Stimulated activated effector memory CD8-positive, alpha-beta T cell treated with anti-CD3 and anti-CD28 coated beads, Interleukin-12 subunit alpha, Interleukin-12 subunit beta, amount 100 ng/mL, for 72 hours (primary cell): ENCODE data around the gene ST6GALNAC1.

Experiments used
- ATAC-seq: fragments of 150-1000 bp; cut with Tn5 transposase; 2 replicates; pipeline ENCODE4 v1.10.0; 2021
- DNase-seq, 2 donors: peaks; one replicate each; pipeline ENCODE4 v3.0.0; 2021 to 2022; ENCODE audit warnings: low spot score in 2 of 2
- H3K27ac Mint-ChIP-seq: one replicate; pipeline ENCODE4 v1.8.0; 2022; ENCODE audit warnings: mild to moderate bottlenecking, mixed read lengths
- H3K36me3 Mint-ChIP-seq: one replicate; pipeline ENCODE4 v1.8.0; 2022; ENCODE audit warnings: mild to moderate bottlenecking, mixed read lengths
- H3K4me1 Mint-ChIP-seq: one replicate; pipeline ENCODE4 v1.8.0; 2022; ENCODE audit warnings: mixed read lengths
- H3K4me3 Mint-ChIP-seq: one replicate; pipeline ENCODE4 v1.8.0; 2022; ENCODE audit warnings: mild to moderate bottlenecking, mixed read lengths
- H3K9me3 Mint-ChIP-seq: one replicate; pipeline ENCODE4 v1.8.0; 2022; ENCODE audit warnings: mixed read lengths

ST6GALNAC1 gene, protein sequence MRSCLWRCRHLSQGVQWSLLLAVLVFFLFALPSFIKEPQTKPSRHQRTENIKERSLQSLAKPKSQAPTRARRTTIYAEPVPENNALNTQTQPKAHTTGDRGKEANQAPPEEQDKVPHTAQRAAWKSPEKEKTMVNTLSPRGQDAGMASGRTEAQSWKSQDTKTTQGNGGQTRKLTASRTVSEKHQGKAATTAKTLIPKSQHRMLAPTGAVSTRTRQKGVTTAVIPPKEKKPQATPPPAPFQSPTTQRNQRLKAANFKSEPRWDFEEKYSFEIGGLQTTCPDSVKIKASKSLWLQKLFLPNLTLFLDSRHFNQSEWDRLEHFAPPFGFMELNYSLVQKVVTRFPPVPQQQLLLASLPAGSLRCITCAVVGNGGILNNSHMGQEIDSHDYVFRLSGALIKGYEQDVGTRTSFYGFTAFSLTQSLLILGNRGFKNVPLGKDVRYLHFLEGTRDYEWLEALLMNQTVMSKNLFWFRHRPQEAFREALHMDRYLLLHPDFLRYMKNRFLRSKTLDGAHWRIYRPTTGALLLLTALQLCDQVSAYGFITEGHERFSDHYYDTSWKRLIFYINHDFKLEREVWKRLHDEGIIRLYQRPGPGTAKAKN

GRCh38 chr17:76643553-76644148, at the start of gene ST6GALNAC1:
Gene ST6GALNAC1 (minus strand): TSS chr17:76643757. CDS start chr17:76643638, 119 bp downstream.
- no peak within 1 kb of the TSS for H3K4me3 Mint-ChIP-seq
- H3K36me3 Mint-ChIP-seq: no peaks in the 10 kb centered on the region
- peaks cover under 1% of the 10 kb centered on the region for H3K4me1 Mint-ChIP-seq
- H3K9me3 Mint-ChIP-seq: peaks cover 7% of the 10 kb centered on the region
- ATAC-seq (no peak), DNase-seq (no peak)
- no peak within 1 kb of the TSS for H3K27ac Mint-ChIP-seq

- H3K9me3 Mint-ChIP-seq: no peaks in the 10 kb centered on the region
- H3K4me1 Mint-ChIP-seq: peaks cover 18% of the 10 kb centered on the region
- no peak overlapping the region for H3K4me3 Mint-ChIP-seq
- no peak overlapping the region for H3K27ac Mint-ChIP-seq
- DNase-seq (no peak), ATAC-seq (no peak)
- H3K36me3 Mint-ChIP-seq: no peaks in the 10 kb centered on the region
Measured at GRCh38 chr17:76691379-76692191, 48.0 kb upstream of the ST6GALNAC1 start.

- peaks cover 12% of the 10 kb centered on the region for H3K4me1 Mint-ChIP-seq
- H3K27ac Mint-ChIP-seq: no peak overlapping the region
- H3K36me3 Mint-ChIP-seq: no peaks in the 10 kb centered on the region
- DNase-seq (no peak), ATAC-seq (no peak)
- no peaks in the 10 kb centered on the region for H3K9me3 Mint-ChIP-seq
- H3K4me3 Mint-ChIP-seq: no peak overlapping the region
Measured at GRCh38 chr17:76690596-76691280, 47.2 kb upstream of the ST6GALNAC1 start.

DNA sequence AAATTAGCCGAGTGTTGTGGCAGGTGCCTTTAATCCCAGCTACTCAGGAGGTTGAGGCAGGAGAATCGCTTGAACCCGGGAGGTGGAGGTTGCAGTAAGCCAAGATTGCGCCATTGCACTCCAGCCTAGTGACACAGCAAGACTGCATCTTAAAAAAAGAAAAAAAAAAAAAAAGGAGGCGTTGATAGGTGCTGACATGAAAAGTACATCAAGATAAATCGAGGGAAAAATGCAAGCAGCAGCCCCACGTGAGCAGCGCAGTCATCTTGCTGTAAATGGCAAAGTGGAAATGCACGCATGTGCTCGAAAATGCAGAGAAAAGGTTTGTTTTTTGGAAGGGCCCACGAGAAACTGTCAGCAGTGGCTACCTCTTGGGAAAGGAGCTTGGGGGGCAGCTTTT, 46.3 kb upstream of the ST6GALNAC1 start:
- Mint-ChIP-seq H3K9me3 (no peaks in the 10 kb centered on the region), H3K4me3 (no peak overlapping the region), H3K4me1 (peaks cover 6% of the 10 kb centered on the region), H3K36me3 (no peaks in the 10 kb centered on the region), H3K27ac (no peak overlapping the region)
- no peak for DNase-seq
- ATAC-seq: no peak

- no peak overlapping the region for H3K27ac Mint-ChIP-seq
- DNase-seq (no peak), ATAC-seq (no peak)
- no peaks in the 10 kb centered on the region for H3K9me3 Mint-ChIP-seq
- no peaks in the 10 kb centered on the region for H3K36me3 Mint-ChIP-seq
- no peak overlapping the region for H3K4me3 Mint-ChIP-seq
- peaks cover 6% of the 10 kb centered on the region for H3K4me1 Mint-ChIP-seq
Measured at GRCh38 chr17:76688165-76688622, 44.6 kb upstream of the ST6GALNAC1 start.

GRCh38 chr17:76687298-76688164, 44.0 kb upstream of the ST6GALNAC1 start:
- Mint-ChIP-seq H3K27ac (peak overlapping the region; percentile 21), H3K36me3 (no peaks in the 10 kb centered on the region), H3K9me3 (no peaks in the 10 kb centered on the region), H3K4me3 (no peak overlapping the region), H3K4me1 (peaks cover 9% of the 10 kb centered on the region)
- ATAC-seq: no peak
- DNase-seq: no peak

DNA sequence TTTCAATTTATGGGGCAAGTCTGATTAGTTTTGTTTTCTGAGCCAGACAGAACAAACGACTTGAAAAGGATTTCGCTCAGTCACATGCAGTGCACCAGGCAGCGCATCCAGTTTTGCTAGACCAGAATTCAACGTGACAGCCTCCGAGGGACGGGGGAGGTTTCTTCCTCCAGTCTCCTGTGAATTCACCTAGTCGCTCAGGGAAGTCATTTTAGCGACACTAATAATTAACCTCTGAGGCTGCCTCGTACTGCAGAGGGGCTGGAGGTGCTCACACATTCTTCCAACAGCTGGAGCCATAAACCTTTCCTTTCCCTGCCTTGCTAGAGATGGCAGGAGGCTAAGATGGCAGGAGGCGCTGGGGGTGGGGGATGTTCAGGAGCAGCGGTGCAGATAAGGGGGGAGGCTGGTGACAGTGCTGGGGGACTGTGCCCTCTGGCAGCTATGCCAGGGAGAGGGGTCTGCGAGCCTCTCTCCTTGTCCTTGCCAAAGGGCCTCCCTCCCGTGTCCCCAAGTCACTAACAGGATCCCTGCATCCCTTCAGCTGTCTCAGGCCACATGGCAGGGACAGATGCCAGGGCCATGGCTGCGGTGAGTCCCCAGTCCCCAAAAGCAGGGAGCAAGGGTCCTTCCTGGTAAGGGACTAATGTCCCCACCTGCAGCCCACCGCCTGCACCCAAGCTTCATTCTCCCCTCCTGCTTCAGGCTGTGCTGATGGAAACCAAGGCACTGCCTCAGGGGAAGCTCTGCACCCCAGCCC, 43.2 kb upstream of the ST6GALNAC1 start:
- Mint-ChIP-seq H3K9me3 (no peaks in the 10 kb centered on the region), H3K4me3 (no peak overlapping the region), H3K36me3 (no peaks in the 10 kb centered on the region), H3K4me1 (peaks cover 17% of the 10 kb centered on the region), H3K27ac (no peak overlapping the region)
- ATAC-seq (no peak), DNase-seq (no peak)

DNA sequence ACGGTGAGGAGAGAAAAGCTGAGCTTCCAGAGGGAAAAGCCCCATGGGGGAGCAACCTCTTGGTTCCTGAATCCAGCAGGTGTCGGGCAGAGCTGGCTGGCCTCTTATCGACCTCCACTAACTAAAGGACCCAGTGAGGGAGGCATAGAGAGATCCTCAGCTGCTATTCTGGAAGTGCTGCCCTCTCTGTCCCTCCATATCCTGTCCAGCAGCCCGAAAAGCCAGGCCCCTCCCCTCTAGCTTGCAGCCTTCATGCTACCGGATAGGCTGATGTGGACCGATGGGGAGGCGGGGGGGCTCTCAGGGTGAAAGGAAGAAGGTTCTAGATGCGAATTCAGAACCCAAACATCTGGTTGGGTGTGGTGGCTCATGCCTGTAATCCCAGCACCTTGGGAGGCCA, 42.3 kb upstream of the ST6GALNAC1 start:
- no peak for DNase-seq
- peaks cover 26% of the 10 kb centered on the region for H3K4me1 Mint-ChIP-seq

DNA sequence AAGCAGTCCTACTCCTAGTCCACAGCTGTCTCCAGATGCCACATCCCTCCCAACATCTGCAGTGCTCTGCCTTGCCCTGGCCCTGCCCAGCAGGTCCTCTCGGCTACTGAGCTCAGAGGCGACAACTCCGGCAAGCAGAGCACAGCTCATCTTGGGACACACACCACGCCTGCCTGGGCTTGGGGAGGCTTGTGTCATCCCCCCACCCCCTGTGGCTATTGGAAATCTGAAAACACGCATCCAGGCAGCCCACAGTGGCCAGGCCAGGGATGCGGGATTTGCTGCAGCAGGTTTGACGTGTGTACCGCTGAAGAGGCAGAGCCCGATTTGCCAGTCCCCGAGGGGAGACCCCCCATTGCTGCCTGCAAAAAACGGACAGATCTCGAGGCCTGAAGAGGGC, 41.8 kb upstream of the ST6GALNAC1 start:
- Mint-ChIP-seq H3K27ac (no peak overlapping the region), H3K4me1 (peaks cover 26% of the 10 kb centered on the region), H3K36me3 (no peaks in the 10 kb centered on the region), H3K4me3 (no peak overlapping the region), H3K9me3 (no peaks in the 10 kb centered on the region)
- no peak for ATAC-seq
- DNase-seq: no peak

More for the DNA sequence above, 42.3 kb upstream of the ST6GALNAC1 start:
- H3K36me3 Mint-ChIP-seq: no peaks in the 10 kb centered on the region
- no peaks in the 10 kb centered on the region for H3K9me3 Mint-ChIP-seq
- no peak for ATAC-seq
- no peak overlapping the region for H3K27ac Mint-ChIP-seq
- H3K4me3 Mint-ChIP-seq: no peak overlapping the region

DNA sequence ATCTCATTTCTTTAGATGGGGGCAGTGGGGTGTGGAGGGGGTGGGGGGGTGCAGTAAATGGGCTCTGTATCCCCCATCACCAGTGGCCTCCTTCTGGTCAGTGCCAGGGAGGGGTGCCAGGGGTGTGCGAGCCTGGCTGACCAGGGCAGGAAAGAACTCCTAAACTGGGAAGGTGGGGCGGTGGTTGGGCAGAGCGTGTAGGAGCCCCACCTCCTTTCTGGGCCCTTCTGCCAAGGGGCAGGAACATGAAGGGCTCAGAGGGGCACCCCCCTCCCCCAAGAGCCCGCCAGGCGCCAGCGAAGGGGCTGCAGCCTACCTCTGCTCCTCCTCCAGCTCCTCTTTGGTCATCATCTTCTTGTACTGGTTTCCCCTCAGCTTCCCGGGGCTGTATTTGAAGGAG, 41.2 kb upstream of the ST6GALNAC1 start:
- ATAC-seq (no peak), DNase-seq (no peak)
- Mint-ChIP-seq H3K9me3 (no peaks in the 10 kb centered on the region), H3K4me3 (no peak overlapping the region), H3K36me3 (no peaks in the 10 kb centered on the region), H3K27ac (no peak overlapping the region), H3K4me1 (peaks cover 26% of the 10 kb centered on the region)

DNA sequence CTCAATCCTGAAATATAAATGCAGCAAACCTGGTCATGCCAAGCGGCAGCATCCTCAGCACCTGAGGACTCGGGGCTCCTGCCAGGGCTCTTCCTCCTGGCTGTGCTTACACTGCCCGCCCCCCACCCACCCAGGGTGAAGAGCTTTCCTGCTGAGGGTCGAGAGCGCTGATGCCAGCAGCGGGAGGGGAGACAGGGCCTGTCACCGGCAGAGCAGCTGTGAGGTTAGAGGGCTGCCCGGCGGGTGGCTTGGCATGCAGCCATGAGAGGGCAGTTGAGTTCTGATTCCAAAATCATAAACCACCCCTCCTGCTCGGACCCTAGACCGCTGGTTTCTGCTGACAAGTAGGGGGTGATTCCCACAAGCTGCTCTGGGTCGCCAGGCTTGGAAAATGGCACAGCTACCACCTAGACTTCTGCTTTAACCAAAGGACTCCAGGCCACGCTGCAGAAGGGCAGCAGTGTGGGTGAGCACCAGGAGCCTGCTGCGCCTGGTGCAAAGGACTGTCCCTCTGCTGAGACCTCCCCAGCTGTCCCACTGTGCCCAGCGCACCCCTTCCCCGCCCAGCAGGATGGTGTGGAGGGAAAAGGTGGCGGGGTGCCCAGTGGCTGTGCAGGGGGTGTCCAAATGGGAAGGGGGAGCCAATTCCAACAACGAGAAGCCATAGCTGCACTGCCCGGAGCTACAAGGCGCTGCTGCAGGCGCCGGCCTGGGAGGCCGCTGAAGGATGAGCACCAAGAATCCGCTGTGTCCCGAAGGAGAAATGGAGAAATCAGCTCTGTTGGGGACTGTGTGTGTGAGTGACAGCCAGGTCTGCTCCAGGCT, 40.6 kb upstream of the ST6GALNAC1 start:
- no peak for DNase-seq
- Mint-ChIP-seq H3K36me3 (no peaks in the 10 kb centered on the region), H3K9me3 (no peaks in the 10 kb centered on the region), H3K4me1 (peaks cover 26% of the 10 kb centered on the region), H3K4me3 (no peak overlapping the region), H3K27ac (no peak overlapping the region)
- no peak for ATAC-seq

GRCh38 chr17:76683011-76683755, 39.6 kb upstream of the ST6GALNAC1 start:
- no peak for DNase-seq
- Mint-ChIP-seq H3K4me3 (no peak overlapping the region), H3K36me3 (no peaks in the 10 kb centered on the region)

More at GRCh38 chr17:76683011-76683755, 39.6 kb upstream of the ST6GALNAC1 start:
- Mint-ChIP-seq H3K27ac (no peak overlapping the region), H3K9me3 (no peaks in the 10 kb centered on the region), H3K4me1 (peaks cover 20% of the 10 kb centered on the region)
- ATAC-seq: peak; percentile 24
